EH (cell line): ENCODE data around the gene TAF1B.

ENCODE experiments used
- DNase-seq: peaks from one replicate; pipeline ENCODE4 v3.0.0-alpha.2; 2015; ENCODE audit warnings: low read depth

The TAF1B gene

DNA sequence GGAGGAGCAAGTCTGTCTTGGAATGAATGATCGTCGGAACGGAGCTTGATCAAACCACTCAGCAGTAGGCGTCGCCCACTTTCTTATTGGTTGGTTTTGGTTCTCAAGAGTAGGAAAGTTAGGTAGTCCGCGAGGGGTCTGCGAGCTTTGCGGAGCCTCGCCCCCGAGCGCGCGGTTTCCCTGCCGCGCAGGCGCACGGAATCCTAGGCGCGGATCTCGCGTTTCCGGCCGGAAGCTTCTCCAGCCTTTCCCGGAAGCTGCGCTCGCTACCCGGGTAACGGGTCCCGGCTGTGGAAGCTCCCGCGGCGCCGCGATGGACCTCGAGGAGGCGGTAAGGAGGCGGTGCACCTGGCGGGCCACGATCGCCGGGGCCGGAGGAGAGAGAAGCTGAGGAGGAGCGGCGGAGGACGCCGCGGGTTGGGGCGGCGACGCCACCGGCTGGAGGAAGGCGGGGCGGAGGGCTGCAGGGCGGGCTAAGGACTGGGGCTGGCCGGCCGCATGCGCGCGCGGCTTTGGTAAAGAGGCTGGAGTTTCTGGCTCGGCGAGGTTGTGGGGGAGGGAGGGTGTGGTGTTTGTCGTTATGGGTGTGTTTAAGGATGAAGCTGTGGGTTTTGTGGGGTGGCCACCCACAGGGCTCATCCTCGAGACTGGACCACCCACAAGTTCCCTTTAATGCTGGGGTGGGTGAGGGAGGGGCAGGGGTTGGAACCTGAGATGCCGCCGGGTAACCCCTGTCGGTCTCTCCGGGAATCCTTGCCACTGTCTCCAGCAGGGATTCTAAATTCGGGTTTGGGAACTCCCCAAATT is at the start of gene TAF1B:
Gene TAF1B, plus strand, starts transcription at position 246 of the 807 bp plus-strand sequence. Its CDS starts 68 bp downstream, at position 314.
- peak; percentile 91 for DNase-seq

DNA sequence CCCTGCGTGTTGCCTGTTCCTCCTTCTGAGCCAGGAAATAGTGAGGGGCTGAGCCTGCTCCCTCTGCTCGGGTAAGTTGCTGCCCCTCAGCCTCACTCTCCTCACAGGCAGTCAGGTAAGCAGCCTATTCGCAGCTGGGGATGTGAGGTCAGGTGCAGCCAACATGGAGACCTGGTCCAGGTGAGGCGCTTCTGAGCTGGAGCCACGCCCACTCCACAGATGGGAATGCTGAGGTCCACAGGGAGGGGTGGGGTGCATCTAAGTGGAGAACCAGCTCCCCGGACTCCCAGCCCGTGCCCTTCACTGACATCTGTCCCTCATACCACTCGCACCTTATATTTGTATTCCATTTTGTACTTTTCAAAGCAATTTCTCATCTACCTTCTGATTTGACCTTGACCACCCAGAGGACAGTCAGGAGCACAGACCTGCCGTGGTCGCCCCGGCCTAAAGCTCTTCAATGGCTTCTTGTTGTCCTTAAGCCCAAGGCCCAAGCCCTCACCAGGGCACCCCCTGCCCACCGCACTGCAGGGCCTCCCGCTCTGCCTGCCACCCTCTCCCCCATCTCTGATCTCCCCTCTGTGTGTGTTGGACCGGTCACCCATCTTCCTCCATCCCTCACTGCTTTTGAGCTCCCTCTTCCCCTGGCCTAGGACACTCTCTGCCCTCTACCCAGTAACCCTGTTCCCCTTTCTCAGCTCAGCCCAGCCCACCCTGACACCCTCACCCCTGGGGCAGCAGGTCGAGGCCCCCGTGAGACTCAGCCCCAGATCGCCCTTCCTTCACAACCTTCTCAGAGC is 49.2 kb upstream of the TAF1B start:
- no peak for DNase-seq

DNA sequence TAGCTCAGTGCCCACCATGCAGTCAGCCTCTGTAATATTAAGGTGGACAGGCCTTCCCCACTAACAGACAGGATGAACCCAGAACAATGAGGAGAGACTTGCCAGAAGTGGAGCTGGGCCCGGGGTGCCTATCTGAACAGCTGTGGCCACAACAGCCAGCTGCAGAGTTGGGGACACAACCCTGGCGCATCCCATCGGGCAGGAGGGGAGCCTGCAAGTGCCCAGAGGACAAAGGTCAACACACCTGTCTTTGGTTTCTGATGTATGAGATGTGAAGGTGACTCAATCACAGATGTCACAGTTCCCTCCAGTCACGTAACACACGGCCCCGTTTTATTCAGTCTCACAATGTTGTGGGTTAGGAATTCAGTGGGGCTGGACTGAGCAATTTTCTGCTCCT is 48.2 kb upstream of the TAF1B start:
- no peak for DNase-seq

DNA sequence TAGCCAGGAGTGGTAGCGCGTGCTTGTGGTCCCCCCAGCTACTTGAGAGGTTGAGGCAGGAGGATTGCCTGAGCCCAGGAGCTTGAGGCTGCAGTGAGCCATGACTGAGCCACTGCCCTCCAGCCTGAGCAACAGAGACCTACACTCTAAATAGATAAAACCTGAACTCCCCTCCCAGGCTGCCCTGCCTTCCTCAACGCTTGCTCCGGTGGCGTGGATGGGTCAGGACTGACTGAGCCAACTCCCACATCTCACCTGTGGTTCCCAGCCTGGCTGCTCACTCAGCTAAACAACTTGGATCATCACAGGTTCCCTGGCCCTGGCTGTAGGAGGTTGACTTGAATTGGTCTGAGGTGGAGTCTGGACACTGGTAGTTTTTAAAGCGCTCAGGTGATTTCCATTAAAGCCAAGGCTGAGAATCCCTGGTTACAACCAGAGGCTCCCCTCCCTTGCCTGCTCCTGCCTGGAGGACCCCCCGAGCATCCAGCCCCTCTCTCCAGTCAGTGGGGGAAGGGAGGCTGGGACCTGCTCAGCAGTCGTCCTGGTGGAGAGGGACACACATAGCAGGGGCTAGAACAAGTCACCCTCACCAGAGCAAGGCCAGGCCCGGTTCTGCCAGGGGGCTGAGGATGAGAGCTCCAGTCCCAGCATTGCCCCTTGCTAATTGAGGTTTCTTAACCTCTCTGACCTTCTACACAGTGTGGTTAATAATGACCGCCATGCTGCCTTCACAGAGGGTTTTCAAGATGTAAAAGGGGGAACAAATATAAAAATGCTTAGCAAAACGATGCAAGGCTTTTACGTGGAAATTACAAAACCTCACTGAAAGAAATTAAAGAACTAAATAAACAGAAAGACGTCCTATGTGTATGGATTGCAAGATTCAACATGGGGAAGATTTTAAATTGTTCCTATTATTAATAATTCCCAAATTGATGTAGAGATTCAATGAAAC is 46.9 kb upstream of the TAF1B start:
- DNase-seq, result no peak

DNA sequence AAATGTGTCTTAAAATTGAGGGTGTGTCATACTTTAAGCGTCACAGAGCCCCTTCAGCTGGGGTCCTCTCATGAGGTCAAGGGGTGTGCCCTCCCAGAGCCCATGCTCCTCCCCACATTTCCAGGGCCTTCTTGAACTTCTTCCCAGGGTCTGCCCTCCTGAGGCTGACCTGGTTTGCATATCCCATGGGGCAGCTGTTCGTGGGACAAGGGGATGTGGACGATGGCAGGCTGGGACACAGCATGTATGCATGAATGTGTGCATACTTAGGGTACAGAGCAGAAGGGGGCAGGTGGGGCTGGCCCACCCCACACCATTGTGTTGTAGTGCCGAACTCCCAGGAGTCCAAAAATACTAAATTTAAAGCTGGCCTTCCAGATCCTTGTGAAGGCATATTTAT is 46.2 kb upstream of the TAF1B start:
- no peak for DNase-seq

DNA sequence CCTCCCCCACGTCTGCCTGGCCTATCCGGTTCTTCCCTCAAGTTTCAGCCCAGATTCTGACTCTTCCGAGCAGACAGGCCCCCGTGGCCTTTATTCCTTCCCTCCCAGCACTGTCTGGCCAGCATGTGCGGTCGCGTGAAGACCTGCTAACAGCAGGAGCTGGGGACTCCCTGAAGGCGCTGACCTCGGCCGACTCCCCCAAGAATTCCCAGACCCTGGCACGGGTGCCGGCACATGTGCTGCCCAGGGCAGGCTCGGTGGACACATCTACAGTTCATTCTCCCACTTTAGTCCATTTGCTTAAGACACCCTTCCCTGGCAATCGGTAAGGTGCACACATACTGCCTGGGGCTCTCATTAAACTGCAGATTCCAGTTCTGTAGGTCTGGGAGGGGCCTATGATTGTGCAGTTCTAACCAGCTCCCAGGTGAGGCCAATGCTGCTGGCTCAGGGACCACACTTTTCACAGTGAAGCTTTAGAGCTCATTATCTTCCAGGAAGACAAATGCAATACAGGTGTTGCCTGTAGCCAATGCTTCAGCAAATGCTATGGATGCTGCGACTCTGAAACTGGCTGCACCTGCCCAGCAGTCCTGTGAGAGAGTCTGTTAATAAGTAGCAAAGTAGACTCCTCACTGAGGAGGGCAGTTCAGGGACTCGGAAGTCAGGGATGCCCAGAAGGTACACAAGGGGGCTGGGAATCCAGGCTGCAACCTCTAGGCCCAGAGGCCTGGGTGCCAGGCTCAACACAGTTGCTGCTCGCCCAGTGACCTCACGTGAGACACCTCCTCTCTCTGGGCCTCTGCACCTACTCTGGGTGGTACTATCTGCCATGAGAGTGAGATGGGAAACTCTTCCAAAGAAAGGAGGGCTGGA is 45.4 kb upstream of the TAF1B start:
- DNase-seq, result no peak

DNA sequence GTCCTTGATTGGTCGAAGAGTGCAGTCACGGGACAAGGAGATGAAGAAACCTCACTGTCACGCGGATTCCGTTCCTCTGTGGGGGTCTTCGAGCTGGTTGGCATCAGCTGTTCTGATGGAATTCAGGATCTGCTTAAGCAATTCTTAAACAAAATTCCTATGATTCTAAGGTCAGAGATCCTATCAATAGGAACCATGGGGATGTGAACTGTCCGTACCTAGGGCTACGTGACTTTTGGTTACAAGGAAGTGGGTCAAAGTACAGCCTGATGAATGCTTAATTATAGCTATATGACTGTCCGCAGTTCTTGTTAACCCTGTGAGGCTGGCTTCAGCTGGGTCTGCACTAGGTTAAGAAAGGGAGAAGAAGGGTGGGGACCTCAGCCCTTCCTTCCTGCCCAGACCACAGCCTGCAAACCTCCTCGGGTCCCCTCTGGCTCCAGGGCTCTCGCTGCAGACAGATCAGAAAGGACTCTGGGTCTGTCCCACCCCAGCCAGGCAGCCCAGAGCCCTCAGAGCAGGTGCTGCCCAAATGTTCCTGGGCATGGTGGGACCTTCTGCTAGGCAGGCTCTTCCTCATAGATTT is 44.2 kb upstream of the TAF1B start:
- no peak for DNase-seq

DNA sequence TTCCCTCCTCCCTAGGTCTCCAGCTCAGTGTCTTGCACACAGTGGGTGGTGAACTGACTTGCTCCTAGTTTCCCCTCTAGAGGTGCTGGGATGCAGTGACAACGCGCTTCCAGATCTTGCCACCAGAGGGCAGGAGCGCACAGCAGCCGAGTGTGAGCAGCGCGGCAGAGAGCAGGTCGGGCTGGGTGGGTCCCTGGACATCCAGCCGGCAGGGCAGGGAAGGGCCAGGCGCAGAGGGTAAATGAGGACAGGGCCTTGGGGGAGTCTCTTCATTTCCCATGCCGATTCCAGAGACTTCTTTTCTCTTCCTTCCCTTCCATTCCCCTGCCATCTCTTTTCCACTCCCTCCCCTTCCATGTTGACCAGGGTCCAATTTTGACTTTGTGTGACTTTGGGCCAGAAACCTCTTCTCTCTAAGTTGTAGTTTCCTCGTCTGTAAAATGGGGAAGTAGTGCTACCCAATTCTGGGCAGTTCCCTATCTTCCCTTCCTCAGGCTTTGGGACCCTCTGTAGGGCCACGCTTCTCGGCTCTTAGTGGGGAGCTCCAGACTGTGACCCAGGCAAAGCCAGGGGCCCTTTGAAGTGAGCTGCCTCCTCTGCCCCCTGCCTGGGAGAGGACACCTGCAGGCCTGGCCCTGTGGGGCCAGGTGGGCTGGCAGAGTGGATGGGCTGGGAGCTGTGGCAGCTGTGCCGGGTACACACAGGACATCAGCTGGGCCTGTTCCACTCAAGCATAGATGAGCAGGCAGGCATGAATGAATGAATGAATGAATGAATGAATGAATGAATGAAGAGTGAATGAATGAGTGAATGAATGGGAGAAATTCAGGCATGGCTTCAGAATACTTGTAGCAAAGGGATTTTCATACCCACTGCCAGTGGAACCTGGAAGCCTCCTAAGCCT is 43.3 kb upstream of the TAF1B start:
- DNase-seq, result peak; percentile 81

DNA sequence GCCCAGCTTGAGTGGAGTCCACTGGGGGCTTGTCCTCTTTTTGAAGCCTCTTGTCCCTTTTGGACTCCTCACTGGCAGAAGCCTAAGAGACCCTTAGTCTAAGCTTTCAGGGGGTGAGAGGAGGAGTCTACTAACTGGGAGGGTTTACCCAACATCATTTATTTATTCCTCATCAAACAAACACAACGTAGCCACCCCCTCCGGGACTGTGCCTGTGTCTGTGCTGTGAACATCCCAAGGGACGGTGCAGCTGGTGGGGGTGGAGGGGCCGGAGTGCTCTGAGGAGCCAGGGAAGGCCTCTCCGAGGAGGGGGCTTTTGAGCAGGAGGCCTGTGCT is 42.7 kb upstream of the TAF1B start:
- DNase-seq, result no peak

DNA sequence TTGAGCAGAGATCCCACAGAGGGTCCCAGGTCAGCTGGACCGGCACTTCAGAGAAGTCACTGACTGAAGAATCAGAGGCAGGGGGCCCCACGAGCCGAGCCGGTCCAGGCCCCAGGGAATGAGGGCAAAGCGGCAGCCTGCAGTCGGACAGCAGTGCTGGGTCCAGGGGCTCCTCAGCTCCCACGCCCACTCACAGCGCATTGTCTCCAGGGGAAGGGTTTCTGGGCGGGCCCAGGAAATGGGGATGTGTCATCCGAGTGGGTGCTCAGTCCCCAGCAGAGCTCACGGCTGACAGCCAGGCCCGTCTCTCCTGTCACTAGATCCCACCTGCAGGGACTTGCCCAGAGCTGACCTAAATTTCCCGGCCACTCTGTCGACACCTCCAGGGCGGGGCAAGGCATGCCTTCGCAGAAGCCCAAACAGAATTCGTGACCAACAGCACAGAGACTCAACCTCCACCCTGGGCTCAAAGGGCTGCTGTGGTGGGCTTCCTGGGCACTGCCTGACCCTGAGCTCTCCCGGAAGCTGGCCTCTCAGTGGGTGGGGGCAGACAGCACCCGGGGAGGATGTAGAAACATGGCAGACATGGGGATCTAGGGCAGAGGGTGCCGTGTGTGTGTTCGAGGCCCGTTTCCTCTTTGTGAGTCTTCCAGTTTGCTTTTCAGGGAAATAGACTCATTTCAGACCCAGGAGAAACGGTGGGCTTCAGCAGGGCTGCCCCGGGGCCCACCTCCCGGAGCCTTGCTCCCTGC is 42.1 kb upstream of the TAF1B start:
- DNase-seq, result peak; percentile 72

DNA sequence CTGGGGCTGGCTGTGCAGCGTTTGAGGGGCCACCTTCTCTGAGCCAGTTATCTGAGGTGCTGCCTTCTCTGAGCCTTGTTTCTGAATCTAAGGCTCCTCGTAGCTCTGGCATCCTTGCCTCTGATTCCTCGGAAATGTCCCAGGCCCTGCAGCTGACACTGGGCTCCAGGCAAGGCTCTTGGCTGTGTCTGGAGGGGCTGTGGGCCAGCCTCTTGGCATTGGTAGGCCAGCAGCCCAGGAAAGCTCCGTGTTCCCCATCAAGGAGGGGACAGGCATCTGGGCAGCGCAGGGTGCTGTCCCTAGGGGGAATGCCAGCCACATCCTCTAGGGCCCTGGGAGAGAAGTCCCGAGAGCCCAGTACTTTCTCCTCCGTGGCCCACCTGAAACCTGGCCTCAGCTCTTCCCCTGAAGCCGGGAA is 40.7 kb upstream of the TAF1B start:
- DNase-seq, result no peak

DNA sequence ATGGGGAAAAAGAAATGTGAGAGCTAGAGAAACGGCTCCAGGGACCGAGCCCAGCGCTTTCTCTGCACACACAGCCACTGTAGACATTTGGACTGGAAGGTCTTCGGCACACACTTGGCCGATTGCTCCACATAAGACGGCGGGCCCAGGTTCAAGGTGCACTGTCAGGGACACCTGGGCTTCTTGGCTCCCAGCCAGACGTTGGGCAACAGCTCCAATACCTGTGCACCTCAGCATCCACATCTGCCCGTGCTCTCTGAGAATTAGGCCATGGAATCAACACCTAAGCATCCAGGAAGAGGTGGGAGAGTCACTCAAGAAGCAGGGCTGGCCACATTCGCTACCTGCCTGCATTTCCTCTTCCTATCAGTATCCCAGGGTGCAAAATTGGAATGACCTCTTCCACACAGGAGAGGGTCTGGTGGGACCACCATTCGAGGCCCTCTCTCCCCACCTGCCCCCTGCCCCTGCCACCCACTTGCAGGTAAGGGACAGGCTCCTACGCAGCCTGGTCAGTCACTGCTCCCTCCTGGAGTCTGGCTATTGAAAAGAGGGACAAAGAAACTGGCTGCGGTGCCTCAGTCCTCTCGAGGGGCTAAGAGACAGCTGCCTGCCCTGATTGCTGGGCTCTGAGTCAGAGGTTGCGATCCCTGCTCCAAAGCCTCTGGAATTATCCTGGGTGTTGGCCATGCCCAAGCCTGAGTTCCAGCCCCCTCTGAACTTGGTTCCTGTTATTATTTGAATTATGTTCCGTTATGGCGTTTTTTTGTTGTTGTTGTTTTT is 40.1 kb upstream of the TAF1B start:
- peak; percentile 27 for DNase-seq

DNA sequence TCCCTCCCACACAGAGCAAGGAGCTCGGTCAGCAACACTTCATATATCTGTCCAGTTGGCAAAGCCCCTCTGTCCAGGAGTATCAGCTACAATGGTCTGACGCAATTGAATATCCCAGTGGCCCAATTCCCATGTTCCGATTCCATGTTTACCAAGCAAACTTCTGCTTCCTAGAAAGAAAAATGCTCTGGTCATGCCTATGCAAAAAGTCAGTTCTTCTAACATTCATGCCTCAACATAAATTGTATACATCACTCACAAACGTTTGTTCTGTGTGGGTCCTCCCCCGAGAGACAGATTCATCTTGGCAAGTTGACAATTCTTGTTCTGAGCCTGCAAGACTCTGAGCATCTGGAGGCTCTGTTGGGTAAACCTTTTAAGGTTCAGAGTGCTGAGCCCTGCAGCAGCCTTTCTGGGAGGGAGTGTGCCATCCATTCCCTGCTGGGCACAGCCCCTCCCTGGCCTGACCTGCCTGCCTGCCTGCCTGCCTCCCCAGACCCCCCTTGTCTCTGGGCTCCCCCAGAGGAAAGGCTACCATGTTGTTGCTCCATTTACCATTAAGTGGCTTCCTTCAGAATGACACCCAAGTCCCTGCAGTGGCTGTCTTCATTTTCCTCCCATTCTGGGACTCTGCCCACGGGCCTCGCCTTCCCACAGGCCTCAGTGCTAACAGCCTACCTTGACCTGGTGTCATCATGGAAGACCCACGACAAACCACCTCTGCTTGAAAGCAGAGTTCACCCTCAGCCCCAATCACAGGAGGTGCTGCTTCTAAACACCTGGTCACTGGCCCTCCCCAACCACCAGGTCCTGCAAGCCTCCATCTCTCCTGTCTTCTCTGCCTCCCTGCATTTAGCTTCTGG is 37.6 kb upstream of the TAF1B start:
- no peak for DNase-seq

DNA sequence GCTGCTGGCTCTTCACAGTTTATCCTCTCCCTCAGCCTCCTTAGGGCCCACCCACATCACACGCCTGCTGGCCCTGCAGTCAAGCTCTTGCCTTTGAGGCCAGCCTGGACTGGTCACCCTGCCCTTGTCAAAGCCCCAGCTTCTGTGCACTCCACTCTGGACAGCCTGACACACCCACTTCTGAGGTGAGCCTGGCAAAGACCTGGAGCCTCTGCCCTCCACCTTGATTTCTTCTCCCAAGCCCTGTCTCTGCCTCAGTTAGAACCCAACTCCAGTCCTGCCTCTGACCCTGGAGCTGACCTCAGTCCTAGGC is 37.0 kb upstream of the TAF1B start:
- DNase-seq, result no peak

DNA sequence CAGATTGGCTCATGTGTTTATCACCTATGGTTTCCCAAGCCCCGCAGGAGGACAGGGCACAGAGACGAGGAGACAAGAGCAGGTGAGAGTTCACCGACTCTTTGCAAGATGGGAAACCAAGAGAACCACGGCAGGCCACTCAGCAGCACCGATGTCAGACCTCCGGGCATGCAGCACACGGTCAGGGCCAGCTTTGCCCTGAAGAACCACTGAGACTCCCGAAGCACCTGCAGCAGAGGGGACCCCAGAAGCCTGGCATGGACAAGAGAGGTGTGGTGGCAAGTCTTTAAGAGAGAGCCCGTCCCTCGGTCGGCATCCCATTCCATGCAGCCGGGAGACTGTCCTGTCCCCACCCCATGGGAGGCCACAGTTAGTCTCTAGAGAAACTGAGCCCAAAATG is 36.6 kb upstream of the TAF1B start:
- no peak for DNase-seq

DNA sequence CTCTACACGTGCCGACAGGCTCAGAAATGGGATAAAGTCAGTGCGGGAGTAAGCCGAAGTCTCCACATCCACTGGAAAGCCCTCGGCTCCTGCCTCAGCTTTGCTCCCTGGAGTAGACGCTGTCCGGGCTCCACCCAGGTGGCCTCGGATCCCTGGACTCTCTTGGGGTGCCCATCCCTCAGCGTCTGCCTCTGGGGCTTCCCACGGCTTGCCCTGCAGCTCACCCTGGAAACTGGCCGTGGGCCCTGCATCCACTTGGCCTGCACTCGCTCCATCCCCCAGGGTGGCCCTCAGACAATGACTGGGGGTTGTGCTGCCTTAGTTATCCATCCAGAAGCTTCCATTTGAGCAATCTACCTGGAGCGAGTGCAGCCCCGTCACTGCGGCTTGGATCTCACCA is 36.2 kb upstream of the TAF1B start:
- no peak for DNase-seq

DNA sequence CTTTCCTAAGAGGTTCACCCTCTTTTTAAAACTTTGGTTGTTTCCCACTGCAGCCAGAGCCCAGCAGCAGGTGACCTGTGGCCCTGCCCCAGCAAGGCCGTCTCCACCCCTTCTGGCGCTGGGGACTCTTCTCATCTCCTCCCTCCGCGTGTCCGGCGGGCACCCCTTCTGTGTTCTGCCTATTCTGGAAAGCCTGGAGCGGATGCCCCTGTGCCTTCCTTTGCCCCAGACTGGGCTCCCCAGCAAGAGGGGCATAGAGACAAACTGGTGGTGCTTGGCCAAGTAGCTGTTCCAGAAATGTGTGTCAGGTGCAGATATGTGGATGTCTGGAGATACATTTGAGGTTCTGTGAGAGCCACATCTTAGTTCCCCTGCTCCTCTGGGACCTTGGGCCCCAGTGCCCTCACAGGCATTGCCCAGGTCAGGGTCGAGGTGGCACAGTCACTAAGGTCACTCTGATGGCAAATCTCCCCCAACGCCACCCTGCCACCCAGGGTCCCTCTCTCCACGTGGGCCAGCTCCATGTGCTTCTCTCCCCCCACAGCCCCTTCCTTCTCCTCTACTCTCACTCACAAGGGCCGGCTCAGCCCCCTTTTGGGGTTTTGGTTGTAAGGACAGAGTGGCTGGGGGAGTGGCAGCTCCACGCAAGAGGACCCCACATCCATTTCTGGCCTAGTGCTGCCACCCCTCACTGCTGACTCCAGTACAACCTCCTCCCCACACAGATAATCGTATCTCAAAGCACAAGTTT is 35.5 kb upstream of the TAF1B start:
- DNase-seq, result no peak
